ENCODE measurements around the gene AFMID.
"Not testable (repeated sequence)": the region's sequence is repeated elsewhere in the genome, so short reads cannot be mapped to it uniquely, and the experiment has no call there.

Gene AFMID

DNA sequence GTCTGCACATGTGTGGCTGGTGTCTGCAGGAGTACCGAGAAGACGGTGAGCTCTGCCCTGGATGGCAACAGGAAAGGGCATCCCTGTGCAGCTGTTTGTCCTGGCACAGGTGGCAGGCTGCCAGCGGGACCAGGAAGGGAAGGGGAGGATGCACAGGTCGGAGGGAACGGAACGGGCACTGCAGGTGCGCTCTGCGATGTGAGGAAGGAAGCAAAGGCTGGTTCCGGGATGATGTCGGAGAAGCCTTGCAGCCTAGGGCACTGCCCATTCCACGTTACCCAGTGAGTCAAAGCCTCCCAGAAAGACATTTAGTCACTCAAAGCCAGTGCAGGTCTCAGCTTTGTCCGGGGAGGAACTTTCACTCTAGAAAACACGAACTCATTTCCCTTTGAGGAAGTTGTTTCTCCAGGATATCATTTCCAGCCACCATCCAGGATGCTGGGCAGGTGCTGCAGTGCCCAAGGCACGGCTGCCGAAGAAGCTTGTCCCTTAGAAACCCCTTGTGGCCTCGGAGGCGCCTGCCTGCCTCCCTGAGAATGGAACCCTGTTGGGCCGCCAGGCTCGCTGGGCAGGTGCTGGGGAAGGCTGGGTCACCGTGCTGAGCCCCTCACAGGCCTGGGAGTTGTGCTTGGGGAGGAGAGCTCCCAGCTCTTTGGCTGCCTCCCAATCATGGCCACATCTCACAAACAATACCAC lies 39.7 kb downstream of the AFMID start:
- Histone ChIP-seq H2AFZ (ENCODE audit: low read depth, low read length) (no peak overlapping the region), H3K4me3 (ENCODE audit: low read length) (no peak overlapping the region), H3K9me3 (ENCODE audit: low read length) (no peaks in the 10 kb centered on the region), H3K27me3 (ENCODE audit: insufficient read depth, low read length) (peaks cover 16% of the 10 kb centered on the region), H3K4me1 (ENCODE audit: insufficient read depth, low read length) (peaks cover 7% of the 10 kb centered on the region), H3K36me3 (ENCODE audit: insufficient read depth, low read length) (peaks cover 18% of the 10 kb centered on the region)

DNA sequence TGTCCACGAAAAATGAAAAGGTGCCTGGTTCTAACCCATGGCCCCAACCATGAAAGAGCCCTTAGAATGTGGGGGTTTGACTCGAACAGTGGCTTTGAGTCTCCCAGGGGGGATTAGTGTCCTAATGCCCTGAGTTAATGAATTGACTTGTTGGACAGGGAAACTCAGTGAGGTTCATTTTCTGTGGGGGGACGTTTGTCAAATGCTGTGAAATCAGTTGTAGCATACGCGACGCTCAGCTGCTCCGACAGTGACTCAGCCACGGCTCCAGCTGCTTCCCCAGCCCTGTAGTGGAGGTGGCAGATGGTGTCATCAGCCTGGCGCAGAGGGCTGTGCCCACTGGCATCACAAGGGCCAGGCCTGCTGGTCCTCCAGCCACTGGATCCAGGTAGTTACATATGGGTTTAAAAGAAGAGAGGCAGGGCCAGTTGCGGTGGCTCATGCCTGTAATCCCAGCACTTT lies 40.3 kb downstream of the AFMID start:
- Histone ChIP-seq H3K4me3 (ENCODE audit: low read length) (no peak overlapping the region), H3K9me3 (ENCODE audit: low read length) (no peaks in the 10 kb centered on the region), H3K27me3 (ENCODE audit: insufficient read depth, low read length) (peaks cover 22% of the 10 kb centered on the region), H3K36me3 (ENCODE audit: insufficient read depth, low read length) (peaks cover 18% of the 10 kb centered on the region), H3K4me1 (ENCODE audit: insufficient read depth, low read length) (peaks cover 13% of the 10 kb centered on the region), H2AFZ (ENCODE audit: low read depth, low read length) (no peak overlapping the region)

DNA sequence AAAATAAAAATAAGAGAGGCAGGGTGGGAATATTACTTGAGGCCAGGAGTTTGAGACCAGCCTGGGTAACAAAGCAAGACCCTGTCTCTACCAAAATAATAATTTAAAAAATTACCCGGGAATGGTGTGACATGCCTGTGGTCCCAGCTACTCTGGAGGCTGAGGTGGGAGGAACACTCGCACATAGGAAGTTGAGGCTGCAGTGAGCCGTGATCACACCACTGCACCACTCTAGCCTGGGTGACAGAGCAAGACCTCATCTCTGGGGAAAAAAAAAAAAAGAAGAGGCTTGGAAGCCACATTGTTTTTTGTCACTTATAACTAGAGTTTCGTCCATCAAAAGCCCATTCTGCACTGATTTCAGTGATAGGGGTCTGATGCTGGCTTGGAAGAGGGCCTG lies 41.0 kb downstream of the AFMID start:
- H3K9me3 ChIP-seq (ENCODE audit: low read length), result no peaks in the 10 kb centered on the region
- peaks cover 29% of the 10 kb centered on the region for H3K27me3 ChIP-seq (ENCODE audit: insufficient read depth, low read length)
- H3K4me1 ChIP-seq (ENCODE audit: insufficient read depth, low read length), result peaks cover 13% of the 10 kb centered on the region
- no peak overlapping the region for H2AFZ ChIP-seq (ENCODE audit: low read depth, low read length)
- H3K4me3 ChIP-seq (ENCODE audit: low read length), result no peak overlapping the region
- peaks cover 12% of the 10 kb centered on the region for H3K36me3 ChIP-seq (ENCODE audit: insufficient read depth, low read length)

DNA sequence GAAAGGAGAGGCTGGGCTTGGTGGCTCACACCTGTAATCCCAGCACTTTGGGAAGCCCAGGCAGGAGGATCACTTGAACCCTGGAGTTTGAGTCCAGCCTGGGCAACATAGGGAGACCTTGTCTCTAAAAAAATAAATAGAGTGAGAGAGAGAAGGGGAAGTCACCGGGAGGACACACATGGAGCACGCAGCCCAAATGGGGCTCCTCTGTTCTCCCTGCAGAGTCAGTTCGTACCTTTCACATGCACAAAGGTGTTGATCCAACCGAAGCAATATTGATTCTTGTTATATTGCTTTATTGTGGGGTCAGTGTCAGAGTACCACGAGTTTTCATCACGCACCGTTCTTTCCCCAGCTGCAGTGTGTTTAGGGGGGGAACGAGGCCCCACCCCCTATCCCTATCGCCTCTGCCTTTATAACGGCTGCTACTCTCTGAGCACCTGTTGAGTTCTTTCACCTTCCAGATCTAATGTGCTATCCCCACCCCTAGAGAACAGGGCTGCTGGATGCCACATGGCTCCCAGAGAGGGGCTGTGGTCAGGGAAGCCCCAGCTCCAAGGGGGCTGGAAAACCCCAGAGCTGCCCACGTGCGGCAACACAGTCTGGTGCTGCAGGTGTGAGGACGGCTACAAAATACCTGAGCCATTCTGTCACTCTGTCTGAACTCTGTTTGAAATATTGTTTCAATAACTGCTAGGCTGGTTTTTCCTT lies 43.2 kb downstream of the AFMID start:
- H3K9me3 ChIP-seq (ENCODE audit: low read length), result no peaks in the 10 kb centered on the region
- H2AFZ ChIP-seq (ENCODE audit: low read depth, low read length), result no peak overlapping the region
- peaks cover 41% of the 10 kb centered on the region for H3K27me3 ChIP-seq (ENCODE audit: insufficient read depth, low read length)
- no peaks in the 10 kb centered on the region for H3K36me3 ChIP-seq (ENCODE audit: insufficient read depth, low read length)
- peaks cover 13% of the 10 kb centered on the region for H3K4me1 ChIP-seq (ENCODE audit: insufficient read depth, low read length)
- H3K4me3 ChIP-seq (ENCODE audit: low read length), result no peak overlapping the region

DNA sequence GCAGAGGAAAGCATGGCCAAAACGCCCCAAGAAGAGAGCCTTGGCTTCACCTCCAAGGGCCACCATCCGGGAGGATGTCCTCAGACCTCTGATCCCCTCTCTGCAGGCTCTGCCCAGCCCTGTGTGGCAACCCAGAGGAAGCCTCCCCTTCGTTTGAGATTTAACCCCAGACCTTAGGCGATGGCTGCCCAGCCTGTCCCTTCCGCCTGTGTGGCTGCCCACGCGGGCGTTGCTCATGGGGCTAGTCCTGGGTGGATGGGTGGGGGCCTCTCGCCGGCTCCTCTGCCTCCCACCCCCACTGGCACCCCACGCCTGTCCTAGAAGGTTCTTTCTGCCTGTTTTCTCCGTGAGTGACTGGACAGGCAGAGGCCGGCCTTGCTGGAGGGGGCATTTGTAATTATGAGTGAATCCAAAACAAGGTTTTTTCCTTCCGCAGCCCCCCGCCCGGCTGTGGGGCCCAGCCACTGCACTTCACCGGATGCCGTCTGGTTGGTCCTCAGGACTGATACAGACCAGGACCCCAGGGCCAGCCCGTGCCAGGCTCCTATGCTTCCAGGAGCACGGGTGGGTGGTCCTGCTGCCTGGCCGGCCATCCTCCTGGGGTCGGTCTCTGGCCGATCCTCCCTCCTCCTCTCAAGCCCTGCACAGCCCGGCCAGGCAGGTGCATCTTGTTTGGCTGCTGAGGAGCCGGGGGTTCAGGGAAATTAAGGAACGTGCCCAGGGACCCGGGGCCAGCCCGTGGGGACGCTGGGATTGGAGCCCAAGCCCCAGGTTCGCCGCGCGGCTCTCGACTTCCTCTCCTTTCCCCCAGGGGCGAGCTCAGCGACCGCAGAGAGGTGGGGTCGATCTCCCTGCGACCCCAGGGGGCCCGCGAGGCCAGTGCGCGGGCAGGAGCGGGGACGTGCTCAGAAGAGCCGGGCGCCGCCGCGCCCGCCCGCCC lies 44.1 kb downstream of the AFMID start, which contains the start of gene TMEM235:
Gene TMEM235 (plus strand): TSS at position 636 of the 940 bp plus-strand sequence. CDS start 393 bp downstream, outside the sequence.
- Histone ChIP-seq H3K4me1 (ENCODE audit: insufficient read depth, low read length) (peaks cover 13% of the 10 kb centered on the region), H3K9me3 (ENCODE audit: low read length) (no peaks in the 10 kb centered on the region), H3K27me3 (ENCODE audit: insufficient read depth, low read length) (peaks cover 41% of the 10 kb centered on the region), H3K36me3 (ENCODE audit: insufficient read depth, low read length) (no peaks in the 10 kb centered on the region), H2AFZ (ENCODE audit: low read depth, low read length) (no peak within 1 kb of the TSS), H3K4me3 (ENCODE audit: low read length) (no peak within 1 kb of the TSS)

DNA sequence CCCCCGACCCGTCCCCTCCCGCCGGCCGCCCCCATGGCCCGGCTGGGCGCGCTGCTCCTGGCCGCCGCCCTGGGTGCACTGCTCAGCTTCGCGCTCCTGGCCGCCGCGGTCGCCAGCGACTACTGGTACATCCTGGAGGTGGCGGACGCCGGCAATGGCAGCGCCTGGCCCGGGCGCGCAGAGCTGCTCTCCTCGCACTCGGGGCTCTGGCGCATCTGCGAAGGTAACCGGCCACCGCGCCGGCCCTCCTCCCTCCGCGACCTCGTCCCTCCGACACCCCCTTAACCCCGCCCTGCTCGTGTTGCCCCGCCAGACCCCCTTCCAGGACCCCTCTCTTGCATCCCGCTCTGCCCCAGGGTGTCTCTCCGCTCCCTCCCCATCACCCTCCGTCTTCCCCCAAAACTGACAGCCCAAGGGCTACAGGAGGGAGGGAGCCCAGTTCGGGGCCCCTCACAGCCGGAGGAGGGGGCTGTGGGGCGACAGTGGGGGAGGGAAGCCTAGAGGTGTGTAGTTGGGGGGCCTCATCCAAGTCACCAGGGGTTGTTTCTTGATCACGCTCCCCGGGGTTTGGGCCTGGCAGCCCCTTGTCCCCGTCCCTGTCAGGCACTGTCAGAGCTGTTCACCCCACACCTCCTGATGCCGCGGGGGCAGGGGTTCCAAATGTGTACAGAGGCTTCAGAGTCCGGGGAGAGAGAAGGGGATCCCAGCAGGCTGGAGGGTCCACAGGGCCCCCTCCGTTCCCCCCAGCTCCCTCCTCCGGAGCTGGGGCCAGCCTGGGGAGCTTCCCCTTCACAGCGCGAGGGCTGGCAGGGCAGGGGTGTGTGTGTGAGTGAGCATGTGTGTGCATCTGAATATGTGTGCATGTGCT lies 45.1 kb downstream of the AFMID start:
- H3K4me3 ChIP-seq (ENCODE audit: low read length), result no peak overlapping the region
- no peaks in the 10 kb centered on the region for H3K9me3 ChIP-seq (ENCODE audit: low read length)

DNA sequence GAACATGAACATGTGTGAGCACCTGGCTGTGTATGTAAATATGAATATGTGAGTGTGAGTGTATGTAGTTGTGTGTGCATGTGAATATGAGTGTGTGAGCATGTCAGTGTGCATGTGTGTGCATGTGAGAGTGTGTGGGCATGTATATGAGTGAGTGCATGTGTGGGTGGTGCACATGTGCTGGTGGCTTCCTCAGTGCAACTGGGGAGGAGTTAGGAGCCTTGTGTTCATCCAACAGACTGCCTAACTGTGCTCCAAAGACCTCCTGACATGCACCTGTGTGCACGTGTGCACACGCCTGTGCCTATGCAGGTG lies 45.7 kb downstream of the AFMID start:
- no peak overlapping the region for H2AFZ ChIP-seq (ENCODE audit: low read depth, low read length)
- H3K36me3 ChIP-seq (ENCODE audit: insufficient read depth, low read length), result no peaks in the 10 kb centered on the region
- H3K4me3 ChIP-seq (ENCODE audit: low read length), result no peak overlapping the region

More for the DNA sequence above, 45.1 kb downstream of the AFMID start:
- Histone ChIP-seq H3K4me1 (ENCODE audit: insufficient read depth, low read length) (peaks cover 22% of the 10 kb centered on the region), H3K36me3 (ENCODE audit: insufficient read depth, low read length) (no peaks in the 10 kb centered on the region), H2AFZ (ENCODE audit: low read depth, low read length) (no peak overlapping the region), H3K27me3 (ENCODE audit: insufficient read depth, low read length) (peaks cover 41% of the 10 kb centered on the region)

DNA sequence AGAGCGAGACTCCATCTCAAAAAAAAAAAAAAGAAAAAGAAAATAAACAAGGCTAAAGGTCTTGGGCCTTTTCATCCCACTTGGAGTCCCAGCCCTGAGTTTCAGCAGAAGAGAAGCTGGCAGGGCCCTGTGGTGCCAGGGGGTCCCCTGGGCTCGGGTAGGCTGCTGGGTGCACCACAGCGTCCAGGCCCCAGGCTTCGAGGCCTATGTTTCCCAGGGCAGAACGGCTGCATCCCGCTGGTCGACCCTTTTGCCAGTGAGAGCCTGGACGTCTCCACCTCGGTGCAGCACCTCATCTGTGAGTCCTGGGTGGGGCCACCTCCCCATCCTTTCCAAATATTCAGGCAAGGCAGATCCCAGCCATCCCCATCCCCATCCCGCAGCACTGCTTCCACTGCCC lies 46.5 kb downstream of the AFMID start:
- Histone ChIP-seq H3K4me3 (ENCODE audit: low read length) (no peak overlapping the region), H3K36me3 (ENCODE audit: insufficient read depth, low read length) (no peaks in the 10 kb centered on the region), H3K4me1 (ENCODE audit: insufficient read depth, low read length) (peaks cover 28% of the 10 kb centered on the region), H3K9me3 (ENCODE audit: low read length) (no peaks in the 10 kb centered on the region), H2AFZ (ENCODE audit: low read depth, low read length) (no peak overlapping the region), H3K27me3 (ENCODE audit: insufficient read depth, low read length) (peaks cover 49% of the 10 kb centered on the region)

More for the DNA sequence above, 45.7 kb downstream of the AFMID start:
- peaks cover 28% of the 10 kb centered on the region for H3K4me1 ChIP-seq (ENCODE audit: insufficient read depth, low read length)
- H3K27me3 ChIP-seq (ENCODE audit: insufficient read depth, low read length), result peaks cover 43% of the 10 kb centered on the region
- H3K9me3 ChIP-seq (ENCODE audit: low read length), result no peaks in the 10 kb centered on the region

DNA sequence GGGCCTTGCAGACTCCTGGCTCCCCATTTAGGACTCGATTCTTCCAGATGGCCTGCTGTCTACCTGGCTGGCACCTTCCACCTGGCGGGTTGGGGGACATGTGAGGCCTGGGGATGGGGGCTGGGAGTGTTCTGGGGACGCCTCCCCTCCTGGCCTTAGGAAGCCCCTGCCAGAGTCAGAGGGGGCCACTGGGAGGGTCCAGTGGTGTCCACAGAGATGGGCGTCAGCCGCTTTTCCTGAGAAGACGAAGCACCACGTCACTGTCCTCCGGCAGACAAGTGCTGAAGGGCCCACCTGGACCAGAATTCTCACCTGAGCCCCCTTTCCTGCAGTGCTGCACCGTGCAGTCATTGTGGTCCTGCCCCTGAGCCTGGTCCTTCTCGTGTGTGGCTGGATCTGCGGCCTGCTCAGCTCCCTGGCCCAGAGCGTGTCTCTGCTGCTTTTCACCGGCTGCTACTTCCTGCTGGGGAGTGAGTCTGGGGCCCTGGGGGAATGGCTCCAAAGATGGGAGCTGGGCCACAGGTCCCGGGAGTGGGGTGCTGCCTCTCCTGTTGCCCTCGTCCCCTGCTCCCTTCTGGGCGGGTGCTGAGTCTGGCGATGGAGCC lies 47.2 kb downstream of the AFMID start:
- Histone ChIP-seq H3K36me3 (ENCODE audit: insufficient read depth, low read length) (no peaks in the 10 kb centered on the region), H3K9me3 (ENCODE audit: low read length) (no peaks in the 10 kb centered on the region), H3K4me3 (ENCODE audit: low read length) (no peak overlapping the region), H3K4me1 (ENCODE audit: insufficient read depth, low read length) (peaks cover 28% of the 10 kb centered on the region), H3K27me3 (ENCODE audit: insufficient read depth, low read length) (peaks cover 53% of the 10 kb centered on the region), H2AFZ (ENCODE audit: low read depth, low read length) (no peak overlapping the region)

DNA sequence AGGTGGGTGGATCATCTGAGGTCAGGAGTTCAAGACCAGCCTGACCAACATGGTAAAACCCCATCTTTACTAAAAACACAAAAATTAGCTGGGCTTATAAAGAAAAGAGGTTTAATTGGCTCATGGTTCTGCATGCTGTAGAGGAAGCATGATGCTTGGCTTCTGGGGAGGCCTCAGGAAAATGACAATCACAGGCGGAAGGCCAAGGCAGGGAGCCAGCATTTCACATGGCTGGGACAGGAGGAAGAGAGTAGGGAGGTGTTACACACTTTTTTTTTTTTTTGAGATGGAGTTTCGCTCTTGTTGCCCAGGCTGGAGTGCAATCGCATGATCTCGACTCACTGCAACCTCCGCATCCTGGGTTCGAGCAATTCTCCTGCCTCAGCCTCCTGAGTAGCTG lies 47.9 kb downstream of the AFMID start:
- Histone ChIP-seq H3K27me3 (ENCODE audit: insufficient read depth, low read length) (peaks cover 53% of the 10 kb centered on the region), H3K4me1 (ENCODE audit: insufficient read depth, low read length) (peaks cover 28% of the 10 kb centered on the region)
- not testable (repeated sequence) for H3K36me3 ChIP-seq (ENCODE audit: insufficient read depth, low read length); H2AFZ ChIP-seq (ENCODE audit: low read depth, low read length); H3K4me3 ChIP-seq (ENCODE audit: low read length); H3K9me3 ChIP-seq (ENCODE audit: low read length)

DNA sequence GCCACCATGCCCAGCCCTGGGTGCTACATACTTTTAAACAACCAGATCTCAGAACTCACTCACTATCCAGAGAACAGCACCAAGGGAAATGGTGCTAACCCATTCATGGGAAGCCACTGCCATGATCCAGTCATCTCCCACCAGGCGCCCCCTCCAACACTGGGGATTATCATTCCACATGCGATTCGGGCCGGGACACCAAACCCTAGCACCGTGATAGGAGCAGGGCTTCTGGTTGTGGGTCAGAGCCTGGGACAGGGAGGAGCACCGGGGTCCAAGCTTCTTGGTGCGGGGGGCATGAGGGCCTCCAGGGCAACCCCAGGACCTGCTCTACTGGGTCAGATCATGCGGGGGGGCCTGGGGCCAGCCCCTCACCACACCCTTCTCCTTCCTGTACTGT lies 48.7 kb downstream of the AFMID start:
- H3K4me1 ChIP-seq (ENCODE audit: insufficient read depth, low read length), result peaks cover 28% of the 10 kb centered on the region
- no peak overlapping the region for H2AFZ ChIP-seq (ENCODE audit: low read depth, low read length)
- no peaks in the 10 kb centered on the region for H3K36me3 ChIP-seq (ENCODE audit: insufficient read depth, low read length)
- no peaks in the 10 kb centered on the region for H3K9me3 ChIP-seq (ENCODE audit: low read length)
- no peak overlapping the region for H3K4me3 ChIP-seq (ENCODE audit: low read length)
- H3K27me3 ChIP-seq (ENCODE audit: insufficient read depth, low read length), result peaks cover 46% of the 10 kb centered on the region

Data from neuron (in vitro differentiated cells).